Epithelial cell of esophagus (primary cell): ENCODE data around the gene MEGF11.

Source experiments
- DNase-seq: peaks from one replicate; pipeline ENCODE4 v3.0.0; 2010; ENCODE audit warnings: low read depth
- H3K4me3 ChIP-seq: 2 replicates; pipeline ENCODE4 v1.5.1; 2011; ENCODE audit warnings: mild to moderate bottlenecking, low read length, control low read depth
- TF ChIP-seq, protein P1 (sequence below): IDR thresholded peaks from 2 replicates; pipeline ENCODE4 v1.5.1; 2011; ENCODE audit warnings: low read depth, mild to moderate bottlenecking, low read length, control low read depth, inconsistent platforms; ENCODE audit not compliant: insufficient read depth; ENCODE audit errors: missing control alignments

The MEGF11 gene

DNA sequence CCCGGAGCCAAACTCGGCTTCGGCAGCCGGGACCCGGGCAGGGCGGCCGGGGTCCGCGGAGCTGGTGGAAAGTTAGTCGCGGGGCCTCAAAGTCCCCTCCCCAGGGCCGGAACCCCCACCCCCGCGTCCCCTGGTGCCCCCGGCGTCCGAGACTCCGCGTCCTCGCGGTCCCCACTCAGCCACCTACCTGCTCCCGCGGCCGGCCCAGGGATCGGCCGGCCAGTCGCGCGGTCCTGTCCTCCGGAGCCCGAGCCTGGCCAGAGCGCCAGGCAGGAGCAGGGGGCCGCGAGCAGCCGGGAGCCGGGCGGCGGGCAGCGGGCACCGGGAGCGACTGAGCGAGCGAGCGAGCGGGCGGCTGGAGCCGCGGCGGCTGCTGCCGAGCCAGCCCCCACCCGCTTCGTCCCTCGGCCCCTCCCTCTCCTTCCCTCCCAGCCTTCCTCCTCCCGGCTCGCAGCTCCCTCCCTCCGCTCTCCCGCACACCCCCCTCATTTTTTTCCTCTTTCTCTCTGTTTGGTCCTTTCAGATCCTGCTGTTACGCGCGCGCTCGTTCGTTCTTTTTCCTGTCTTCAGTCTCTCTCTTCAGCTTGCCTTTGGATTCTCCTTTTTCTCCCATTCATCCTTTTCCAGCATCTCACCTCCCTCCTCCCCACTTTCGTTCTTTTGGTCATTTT is at the start of gene MEGF11:
MEGF11 (minus strand) TSS at position 333 of the 671 bp plus-strand sequence. CDS start 125,347 bp downstream, outside the sequence.
- TF ChIP-seq, protein P1, sequence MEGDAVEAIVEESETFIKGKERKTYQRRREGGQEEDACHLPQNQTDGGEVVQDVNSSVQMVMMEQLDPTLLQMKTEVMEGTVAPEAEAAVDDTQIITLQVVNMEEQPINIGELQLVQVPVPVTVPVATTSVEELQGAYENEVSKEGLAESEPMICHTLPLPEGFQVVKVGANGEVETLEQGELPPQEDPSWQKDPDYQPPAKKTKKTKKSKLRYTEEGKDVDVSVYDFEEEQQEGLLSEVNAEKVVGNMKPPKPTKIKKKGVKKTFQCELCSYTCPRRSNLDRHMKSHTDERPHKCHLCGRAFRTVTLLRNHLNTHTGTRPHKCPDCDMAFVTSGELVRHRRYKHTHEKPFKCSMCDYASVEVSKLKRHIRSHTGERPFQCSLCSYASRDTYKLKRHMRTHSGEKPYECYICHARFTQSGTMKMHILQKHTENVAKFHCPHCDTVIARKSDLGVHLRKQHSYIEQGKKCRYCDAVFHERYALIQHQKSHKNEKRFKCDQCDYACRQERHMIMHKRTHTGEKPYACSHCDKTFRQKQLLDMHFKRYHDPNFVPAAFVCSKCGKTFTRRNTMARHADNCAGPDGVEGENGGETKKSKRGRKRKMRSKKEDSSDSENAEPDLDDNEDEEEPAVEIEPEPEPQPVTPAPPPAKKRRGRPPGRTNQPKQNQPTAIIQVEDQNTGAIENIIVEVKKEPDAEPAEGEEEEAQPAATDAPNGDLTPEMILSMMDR = no peak
- DNase-seq = peak; percentile 33

DNA sequence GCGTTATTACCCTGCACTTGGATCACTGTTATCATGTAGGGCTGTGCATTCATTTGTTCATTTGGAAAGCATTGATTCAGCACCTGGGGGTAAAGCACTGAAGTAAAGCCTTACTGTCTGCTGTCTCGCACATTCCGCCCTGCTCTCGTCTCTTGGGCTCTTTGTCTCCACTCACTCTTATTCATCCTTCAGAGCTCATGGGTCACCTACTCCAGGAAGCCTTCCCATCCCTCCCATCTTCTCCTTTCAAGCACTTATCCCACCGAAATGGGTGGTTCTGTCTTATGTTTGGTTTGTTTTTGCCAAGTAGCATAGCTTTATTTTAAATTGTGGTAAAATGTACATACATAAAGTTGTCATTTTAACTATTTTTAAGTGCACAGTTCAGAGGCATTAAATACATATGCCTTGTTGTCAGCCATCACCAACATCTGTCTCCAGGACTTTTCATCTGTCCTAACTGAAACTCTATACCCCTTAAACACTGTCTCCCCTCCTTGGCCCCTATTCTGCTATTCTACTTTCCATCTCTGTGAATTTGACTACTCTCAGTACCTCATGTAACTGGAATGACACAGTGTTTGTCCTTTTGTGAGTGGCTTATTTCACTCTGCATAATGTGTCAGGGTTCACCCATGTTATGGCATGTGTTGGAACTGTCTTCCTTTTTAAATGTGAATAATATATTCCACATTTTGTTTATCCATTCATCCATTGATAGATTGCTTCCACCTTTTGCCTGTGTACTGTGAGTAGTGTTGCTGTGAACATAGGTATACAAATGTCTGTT is 49.1 kb upstream of the MEGF11 start:
- TF ChIP-seq, protein P1 = no peak
- H3K4me3 ChIP-seq = no peak overlapping the region
- no peak for DNase-seq

More for the DNA sequence above, at the start of gene MEGF11:
- H3K4me3 ChIP-seq = peak within 1 kb of the TSS; percentile 46

DNA sequence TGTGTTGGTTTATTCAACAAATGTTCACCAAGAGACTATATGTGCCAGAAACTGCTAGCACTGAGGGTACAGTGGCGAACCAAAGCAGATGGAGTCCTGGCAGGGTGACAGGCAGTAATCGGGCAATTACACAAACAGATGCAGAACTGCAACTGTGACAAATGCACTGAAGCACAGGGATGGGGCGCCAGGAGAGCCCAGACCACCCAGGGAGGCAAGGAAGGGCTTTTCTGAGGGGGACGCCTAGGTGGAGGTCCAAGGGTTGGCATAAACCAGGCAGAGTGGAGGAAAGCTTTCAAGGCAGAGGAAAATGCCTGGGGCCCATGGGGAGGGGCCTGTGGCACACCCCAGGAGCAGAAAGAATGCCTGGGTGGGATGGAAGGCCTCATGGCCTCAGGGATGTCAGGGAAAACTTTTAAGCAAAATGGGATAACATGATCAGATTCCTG is 45.3 kb upstream of the MEGF11 start:
- TF ChIP-seq, protein P1 = no peak
- no peak for DNase-seq
- no peak overlapping the region for H3K4me3 ChIP-seq

DNA sequence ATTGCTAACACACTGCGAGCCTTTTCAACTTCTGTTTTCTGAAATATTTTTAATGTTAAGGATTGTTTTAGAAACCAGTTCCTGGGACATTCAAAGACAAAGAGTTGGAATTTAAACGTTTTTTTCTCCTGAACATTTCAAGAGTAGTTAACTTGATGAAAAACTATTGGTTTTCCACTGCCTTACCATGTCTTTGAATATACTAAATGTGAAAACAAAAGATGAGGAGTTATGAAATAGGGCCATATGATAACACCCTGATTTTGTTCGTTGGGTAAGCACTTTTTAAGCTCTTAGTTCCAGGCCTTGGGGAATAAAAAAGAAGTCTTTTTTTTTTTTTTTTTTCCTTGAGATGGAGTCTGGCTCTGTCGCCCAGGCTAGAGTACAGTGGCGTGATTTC is 42.6 kb upstream of the MEGF11 start:
- DNase-seq = no peak
- TF ChIP-seq, protein P1 = no peak
- H3K4me3 ChIP-seq = no peak overlapping the region

- TF ChIP-seq, protein P1 = no peak
- peak; percentile 23 for DNase-seq
- no peak overlapping the region for H3K4me3 ChIP-seq
Measured at GRCh38 chr15:66294932-66295235, 41.3 kb upstream of the MEGF11 start.

DNA sequence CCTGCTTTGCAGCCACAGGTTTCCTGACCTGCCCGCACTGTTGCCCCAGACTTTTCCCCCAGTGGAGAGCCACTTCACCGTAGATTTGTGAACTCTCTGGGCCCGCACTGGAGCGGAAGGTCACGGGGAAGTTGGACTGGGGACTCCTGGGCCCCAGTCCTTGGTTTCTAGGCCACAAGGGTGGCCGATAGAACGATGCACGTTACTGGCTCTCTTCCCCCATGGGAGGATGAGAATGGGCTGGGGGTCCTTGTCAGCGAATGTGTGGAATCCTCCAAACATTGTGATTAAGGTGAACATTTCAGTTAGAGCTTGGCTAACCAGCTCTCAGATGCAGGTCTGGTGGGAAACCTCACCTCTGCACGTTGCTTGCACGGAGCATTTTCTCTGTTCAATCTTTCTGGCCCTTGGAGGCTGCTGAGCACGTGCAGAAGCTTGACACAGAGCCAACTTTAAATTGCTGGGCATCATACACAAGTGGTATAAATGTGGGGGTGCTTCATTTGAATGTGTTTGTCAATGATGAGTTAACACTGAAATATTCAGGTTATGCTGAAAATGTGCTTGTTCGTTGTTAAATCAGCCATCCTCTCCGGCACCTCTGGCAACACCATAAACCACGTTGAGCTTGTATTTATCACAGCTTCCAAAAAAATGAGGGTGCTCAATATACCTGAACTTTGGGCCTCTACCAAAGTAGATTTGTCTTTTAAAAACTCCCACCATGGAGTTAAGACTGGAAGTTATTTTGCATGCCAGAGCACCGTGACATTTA is 40.8 kb upstream of the MEGF11 start:
- DNase-seq = peak; percentile 42
- H3K4me3 ChIP-seq = peak overlapping the region; percentile 57
- TF ChIP-seq, protein P1 = no peak
